ENCODE results near the gene USP12. TPM values are rescaled to one million over a fixed set of nuclear protein-coding genes. Genes with fewer than 3 reads are reported as not detected.

The USP12 gene
- total and polyA plus RNA-seq, 2 experiments from 2014 or later, result 18.4 to 39.3 TPM

DNA sequence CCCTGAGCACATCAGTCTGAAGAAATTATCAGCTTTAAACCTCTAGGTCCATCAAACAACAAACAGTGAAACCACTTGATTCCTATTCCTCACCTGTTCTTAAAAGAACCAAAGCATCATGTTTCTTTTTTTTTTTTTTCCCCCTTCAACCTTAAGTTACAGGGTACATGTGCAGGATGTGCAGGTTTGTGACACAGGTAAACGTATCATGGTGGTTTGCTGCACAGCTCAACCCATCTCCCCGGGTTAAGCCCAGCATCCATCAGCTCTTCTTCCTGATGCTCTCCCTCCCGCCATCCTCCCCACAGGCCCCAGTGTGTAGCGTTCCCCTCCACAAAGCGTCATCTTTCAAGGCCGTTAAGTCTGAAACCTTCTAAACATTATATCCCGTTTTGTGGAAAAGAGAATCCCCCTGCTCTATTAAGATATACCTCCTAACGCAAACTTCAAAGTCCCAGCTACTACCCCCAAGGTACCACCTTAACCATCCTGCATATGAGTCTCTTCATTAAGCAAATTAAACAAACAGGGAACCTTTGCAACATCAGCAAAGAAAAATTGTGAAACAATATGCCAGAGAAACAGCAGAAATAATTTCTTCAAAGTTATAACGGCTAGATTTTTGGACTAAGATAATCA lies 10.8 kb downstream of the USP12 start (continued):
- TF ChIP-seq, protein P1, sequence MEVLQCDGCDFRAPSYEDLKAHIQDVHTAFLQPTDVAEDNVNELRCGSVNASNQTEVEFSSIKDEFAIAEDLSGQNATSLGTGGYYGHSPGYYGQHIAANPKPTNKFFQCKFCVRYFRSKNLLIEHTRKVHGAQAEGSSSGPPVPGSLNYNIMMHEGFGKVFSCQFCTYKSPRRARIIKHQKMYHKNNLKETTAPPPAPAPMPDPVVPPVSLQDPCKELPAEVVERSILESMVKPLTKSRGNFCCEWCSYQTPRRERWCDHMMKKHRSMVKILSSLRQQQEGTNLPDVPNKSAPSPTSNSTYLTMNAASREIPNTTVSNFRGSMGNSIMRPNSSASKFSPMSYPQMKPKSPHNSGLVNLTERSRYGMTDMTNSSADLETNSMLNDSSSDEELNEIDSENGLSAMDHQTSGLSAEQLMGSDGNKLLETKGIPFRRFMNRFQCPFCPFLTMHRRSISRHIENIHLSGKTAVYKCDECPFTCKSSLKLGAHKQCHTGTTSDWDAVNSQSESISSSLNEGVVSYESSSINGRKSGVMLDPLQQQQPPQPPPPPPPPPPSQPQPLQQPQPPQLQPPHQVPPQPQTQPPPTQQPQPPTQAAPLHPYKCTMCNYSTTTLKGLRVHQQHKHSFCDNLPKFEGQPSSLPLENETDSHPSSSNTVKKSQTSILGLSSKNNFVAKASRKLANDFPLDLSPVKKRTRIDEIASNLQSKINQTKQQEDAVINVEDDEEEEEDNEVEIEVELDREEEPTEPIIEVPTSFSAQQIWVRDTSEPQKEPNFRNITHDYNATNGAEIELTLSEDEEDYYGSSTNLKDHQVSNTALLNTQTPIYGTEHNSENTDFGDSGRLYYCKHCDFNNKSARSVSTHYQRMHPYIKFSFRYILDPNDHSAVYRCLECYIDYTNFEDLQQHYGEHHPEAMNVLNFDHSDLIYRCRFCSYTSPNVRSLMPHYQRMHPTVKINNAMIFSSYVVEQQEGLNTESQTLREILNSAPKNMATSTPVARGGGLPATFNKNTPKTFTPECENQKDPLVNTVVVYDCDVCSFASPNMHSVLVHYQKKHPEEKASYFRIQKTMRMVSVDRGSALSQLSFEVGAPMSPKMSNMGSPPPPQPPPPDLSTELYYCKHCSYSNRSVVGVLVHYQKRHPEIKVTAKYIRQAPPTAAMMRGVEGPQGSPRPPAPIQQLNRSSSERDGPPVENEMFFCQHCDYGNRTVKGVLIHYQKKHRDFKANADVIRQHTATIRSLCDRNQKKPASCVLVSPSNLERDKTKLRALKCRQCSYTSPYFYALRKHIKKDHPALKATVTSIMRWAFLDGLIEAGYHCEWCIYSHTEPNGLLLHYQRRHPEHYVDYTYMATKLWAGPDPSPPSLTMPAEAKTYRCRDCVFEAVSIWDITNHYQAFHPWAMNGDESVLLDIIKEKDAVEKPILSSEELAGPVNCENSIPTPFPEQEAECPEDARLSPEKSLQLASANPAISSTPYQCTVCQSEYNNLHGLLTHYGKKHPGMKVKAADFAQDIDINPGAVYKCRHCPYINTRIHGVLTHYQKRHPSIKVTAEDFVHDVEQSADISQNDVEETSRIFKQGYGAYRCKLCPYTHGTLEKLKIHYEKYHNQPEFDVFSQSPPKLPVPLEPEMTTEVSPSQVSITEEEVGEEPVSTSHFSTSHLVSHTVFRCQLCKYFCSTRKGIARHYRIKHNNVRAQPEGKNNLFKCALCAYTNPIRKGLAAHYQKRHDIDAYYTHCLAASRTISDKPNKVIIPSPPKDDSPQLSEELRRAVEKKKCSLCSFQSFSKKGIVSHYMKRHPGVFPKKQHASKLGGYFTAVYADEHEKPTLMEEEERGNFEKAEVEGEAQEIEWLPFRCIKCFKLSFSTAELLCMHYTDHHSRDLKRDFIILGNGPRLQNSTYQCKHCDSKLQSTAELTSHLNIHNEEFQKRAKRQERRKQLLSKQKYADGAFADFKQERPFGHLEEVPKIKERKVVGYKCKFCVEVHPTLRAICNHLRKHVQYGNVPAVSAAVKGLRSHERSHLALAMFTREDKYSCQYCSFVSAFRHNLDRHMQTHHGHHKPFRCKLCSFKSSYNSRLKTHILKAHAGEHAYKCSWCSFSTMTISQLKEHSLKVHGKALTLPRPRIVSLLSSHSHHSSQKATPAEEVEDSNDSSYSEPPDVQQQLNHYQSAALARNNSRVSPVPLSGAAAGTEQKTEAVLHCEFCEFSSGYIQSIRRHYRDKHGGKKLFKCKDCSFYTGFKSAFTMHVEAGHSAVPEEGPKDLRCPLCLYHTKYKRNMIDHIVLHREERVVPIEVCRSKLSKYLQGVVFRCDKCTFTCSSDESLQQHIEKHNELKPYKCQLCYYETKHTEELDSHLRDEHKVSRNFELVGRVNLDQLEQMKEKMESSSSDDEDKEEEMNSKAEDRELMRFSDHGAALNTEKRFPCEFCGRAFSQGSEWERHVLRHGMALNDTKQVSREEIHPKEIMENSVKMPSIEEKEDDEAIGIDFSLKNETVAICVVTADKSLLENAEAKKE (CRISPR knock-in tag; IDR thresholded peaks at IDR 0.05), result no peak
- no peak for TF ChIP-seq ZNF331 (CRISPR knock-in tag; IDR thresholded peaks at IDR 0.05; ENCODE audit: low read depth)
- no peak for TF ChIP-seq EZH2 (IDR thresholded peaks at IDR 0.05; ENCODE audit: low read depth, unreplicated experiment)
- TF ChIP-seq, protein P2, sequence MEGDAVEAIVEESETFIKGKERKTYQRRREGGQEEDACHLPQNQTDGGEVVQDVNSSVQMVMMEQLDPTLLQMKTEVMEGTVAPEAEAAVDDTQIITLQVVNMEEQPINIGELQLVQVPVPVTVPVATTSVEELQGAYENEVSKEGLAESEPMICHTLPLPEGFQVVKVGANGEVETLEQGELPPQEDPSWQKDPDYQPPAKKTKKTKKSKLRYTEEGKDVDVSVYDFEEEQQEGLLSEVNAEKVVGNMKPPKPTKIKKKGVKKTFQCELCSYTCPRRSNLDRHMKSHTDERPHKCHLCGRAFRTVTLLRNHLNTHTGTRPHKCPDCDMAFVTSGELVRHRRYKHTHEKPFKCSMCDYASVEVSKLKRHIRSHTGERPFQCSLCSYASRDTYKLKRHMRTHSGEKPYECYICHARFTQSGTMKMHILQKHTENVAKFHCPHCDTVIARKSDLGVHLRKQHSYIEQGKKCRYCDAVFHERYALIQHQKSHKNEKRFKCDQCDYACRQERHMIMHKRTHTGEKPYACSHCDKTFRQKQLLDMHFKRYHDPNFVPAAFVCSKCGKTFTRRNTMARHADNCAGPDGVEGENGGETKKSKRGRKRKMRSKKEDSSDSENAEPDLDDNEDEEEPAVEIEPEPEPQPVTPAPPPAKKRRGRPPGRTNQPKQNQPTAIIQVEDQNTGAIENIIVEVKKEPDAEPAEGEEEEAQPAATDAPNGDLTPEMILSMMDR (conservative IDR thresholded peaks at IDR 0.05; ENCODE audit: low read depth in 2 of 2), result no peak
- TF ChIP-seq EZH2phosphoT487 (IDR thresholded peaks at IDR 0.05; ENCODE audit: unreplicated experiment), result no peak
- TF ChIP-seq NANOG (IDR thresholded peaks at IDR 0.05; ENCODE audit: borderline replicate concordance), result no peak

All from GM23338 (cell line).